Upper lobe of right lung (tissue), 1 donor: ENCODE data around the gene LRRC51. TPM values are rescaled to one million over a fixed set of nuclear protein-coding genes. Genes with fewer than 3 reads are reported as not detected.

Source experiments
- ATAC-seq: fragments of 200-7000 bp; cut with Tn5 transposase; one replicate; pipeline ENCODE4 v1.9.1; 2020; ENCODE audit warnings: mild to moderate bottlenecking, moderate library complexity
- DNase-seq: peaks from one replicate; pipeline ENCODE4 v3.0.0-alpha.2; 2020
- H3K27ac ChIP-seq: fragments of 200-600 bp; one replicate; pipeline ENCODE4 v1.8.0; 2022
- H3K27me3 ChIP-seq: fragments of 200-600 bp; one replicate; pipeline ENCODE4 v1.8.0; 2022; ENCODE audit warnings: mild to moderate bottlenecking
- H3K36me3 ChIP-seq: fragments of 200-600 bp; one replicate; pipeline ENCODE4 v1.8.0; 2022
- H3K4me1 ChIP-seq: fragments of 200-600 bp; one replicate; pipeline ENCODE4 v1.8.0; 2022
- H3K4me3 ChIP-seq: fragments of 200-600 bp; one replicate; pipeline ENCODE4 v1.8.0; 2022; ENCODE audit warnings: mild to moderate bottlenecking
- H3K9me3 ChIP-seq: fragments of 200-600 bp; one replicate; pipeline ENCODE4 v1.8.0; 2022
- intact Hi-C: fragments of 100-400 bp; cut with DNase I; formaldehyde crosslinking; loops from one replicate; pipeline ENCODE4 v1.11.0; 2022
- total RNA-seq: library from RNA; stranded (reverse); fragmentation: NEBNext Ultra II Directional; extraction: Animal tissue kit (Norgen Biotek cat#: 25700); gene quantifications from one replicate; pipeline ENCODE4 v1.2.1, GENCODE V29; 2021
- TF ChIP-seq, protein P1 (sequence below): fragments of 200-600 bp; IDR thresholded peaks from one replicate; pipeline ENCODE4 v1.8.0; 2022; ENCODE audit warnings: antibody characterized with exemption
- donor health status: DM: no; HTN: yes; CAD: no; lungs with severe emphysema.

The LRRC51 gene
- total RNA-seq, 1 donor from 2014 or later, result 6.8 TPM

GRCh38 chr11:72091292-72091691 is 10.6 kb downstream of the LRRC51 start:
- intact Hi-C loops, result loop anchor here (5.0 kb wide), 1 partner anchor 74 kb away; no protein-coding TSS in a partner anchor
- peak; percentile 98 for ATAC-seq
- Histone ChIP-seq H3K9me3 (no peaks in the 10 kb centered on the region), H3K4me1 (peaks cover 9% of the 10 kb centered on the region), H3K36me3 (peaks cover 55% of the 10 kb centered on the region), H3K27ac (peak overlapping the region; percentile 19), H3K27me3 (no peaks in the 10 kb centered on the region), H3K4me3 (no peak overlapping the region)
- peak; percentile 74 for DNase-seq
- TF ChIP-seq, protein P1, sequence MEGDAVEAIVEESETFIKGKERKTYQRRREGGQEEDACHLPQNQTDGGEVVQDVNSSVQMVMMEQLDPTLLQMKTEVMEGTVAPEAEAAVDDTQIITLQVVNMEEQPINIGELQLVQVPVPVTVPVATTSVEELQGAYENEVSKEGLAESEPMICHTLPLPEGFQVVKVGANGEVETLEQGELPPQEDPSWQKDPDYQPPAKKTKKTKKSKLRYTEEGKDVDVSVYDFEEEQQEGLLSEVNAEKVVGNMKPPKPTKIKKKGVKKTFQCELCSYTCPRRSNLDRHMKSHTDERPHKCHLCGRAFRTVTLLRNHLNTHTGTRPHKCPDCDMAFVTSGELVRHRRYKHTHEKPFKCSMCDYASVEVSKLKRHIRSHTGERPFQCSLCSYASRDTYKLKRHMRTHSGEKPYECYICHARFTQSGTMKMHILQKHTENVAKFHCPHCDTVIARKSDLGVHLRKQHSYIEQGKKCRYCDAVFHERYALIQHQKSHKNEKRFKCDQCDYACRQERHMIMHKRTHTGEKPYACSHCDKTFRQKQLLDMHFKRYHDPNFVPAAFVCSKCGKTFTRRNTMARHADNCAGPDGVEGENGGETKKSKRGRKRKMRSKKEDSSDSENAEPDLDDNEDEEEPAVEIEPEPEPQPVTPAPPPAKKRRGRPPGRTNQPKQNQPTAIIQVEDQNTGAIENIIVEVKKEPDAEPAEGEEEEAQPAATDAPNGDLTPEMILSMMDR, result peak; percentile 79

- Histone ChIP-seq H3K27me3 (no peaks in the 10 kb centered on the region), H3K4me3 (no peak overlapping the region), H3K27ac (no peak overlapping the region), H3K4me1 (peaks cover 33% of the 10 kb centered on the region), H3K36me3 (peaks cover 48% of the 10 kb centered on the region), H3K9me3 (no peaks in the 10 kb centered on the region)
- no peak for ATAC-seq
- TF ChIP-seq, protein P1, result no peak
- intact Hi-C loops, result no loop called here
- no peak for DNase-seq
Measured at GRCh38 chr11:72098741-72099140, 18.1 kb downstream of the LRRC51 start.

GRCh38 chr11:72100009-72100408 is 19.4 kb downstream of the LRRC51 start:
- Histone ChIP-seq H3K4me1 (peaks cover 37% of the 10 kb centered on the region), H3K9me3 (no peaks in the 10 kb centered on the region), H3K4me3 (no peak overlapping the region), H3K27ac (peak overlapping the region; percentile 28), H3K27me3 (no peaks in the 10 kb centered on the region), H3K36me3 (peaks cover 36% of the 10 kb centered on the region)
- intact Hi-C loops, result no loop called here
- TF ChIP-seq, protein P1, result no peak
- DNase-seq, result no peak
- ATAC-seq, result no peak

- Histone ChIP-seq H3K36me3 (peaks cover 31% of the 10 kb centered on the region), H3K4me3 (no peak overlapping the region), H3K27ac (no peak overlapping the region), H3K9me3 (no peaks in the 10 kb centered on the region), H3K4me1 (peaks cover 37% of the 10 kb centered on the region), H3K27me3 (no peaks in the 10 kb centered on the region)
- intact Hi-C loops, result no loop called here
- TF ChIP-seq, protein P1, result no peak
- DNase-seq, result no peak
- peak; percentile 19 for ATAC-seq
Measured at GRCh38 chr11:72100462-72100861, 19.8 kb downstream of the LRRC51 start.

- ATAC-seq (no peak), DNase-seq (no peak)
Measured at GRCh38 chr11:72102162-72102561, 21.5 kb downstream of the LRRC51 start.

More at GRCh38 chr11:72102162-72102561, 21.5 kb downstream of the LRRC51 start:
- Histone ChIP-seq H3K27ac (peak overlapping the region; percentile 99), H3K4me1 (peaks cover 37% of the 10 kb centered on the region), H3K4me3 (peak overlapping the region; percentile 98), H3K9me3 (no peaks in the 10 kb centered on the region), H3K27me3 (no peaks in the 10 kb centered on the region), H3K36me3 (peaks cover 20% of the 10 kb centered on the region)
- TF ChIP-seq, protein P1, result no peak
- intact Hi-C loops, result no loop called here
